GM12892 (cell line): ENCODE measurements around the gene LRRC23.

Experiments
- POLR2A ChIP-seq: IDR thresholded peaks from 2 replicates; pipeline ENCODE4 v1.6.1; 2011; ENCODE audit warnings: low read depth, low read length, control low read depth
- TAF1 ChIP-seq: IDR thresholded peaks from 2 replicates; pipeline ENCODE4 v1.6.1; 2011; ENCODE audit warnings: low read depth, mild to moderate bottlenecking, control low read depth, low read length, borderline replicate concordance

DNA sequence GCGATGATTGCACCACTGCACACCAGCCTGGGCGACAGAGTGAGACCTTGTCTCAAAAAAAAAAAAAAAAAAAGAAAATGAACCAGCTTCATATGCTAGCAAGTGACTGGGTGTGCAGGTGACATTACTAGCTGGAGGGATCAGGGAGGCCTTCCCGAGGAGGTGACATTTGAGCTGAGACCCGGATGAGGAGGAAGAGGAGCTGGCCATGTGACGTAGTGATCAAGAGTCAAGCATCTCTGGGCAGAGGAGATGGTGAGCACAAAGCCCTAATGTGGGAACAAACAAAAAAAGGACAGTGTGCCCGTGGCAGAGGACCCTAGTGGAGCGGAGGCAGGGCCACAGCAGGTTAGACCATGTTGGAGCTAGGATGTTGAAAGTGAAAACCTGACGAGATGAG, 43.0 kb downstream of the LRRC23 start:
- TF ChIP-seq POLR2A (peak; percentile 30; the same call in 1 of the 2 replicates), TAF1 (no peak)
